ENCODE results near the gene SECISBP2.
A peak's percentile ranks its signal among the peaks of the same experiment; 100 is the strongest.

SECISBP2 gene

DNA sequence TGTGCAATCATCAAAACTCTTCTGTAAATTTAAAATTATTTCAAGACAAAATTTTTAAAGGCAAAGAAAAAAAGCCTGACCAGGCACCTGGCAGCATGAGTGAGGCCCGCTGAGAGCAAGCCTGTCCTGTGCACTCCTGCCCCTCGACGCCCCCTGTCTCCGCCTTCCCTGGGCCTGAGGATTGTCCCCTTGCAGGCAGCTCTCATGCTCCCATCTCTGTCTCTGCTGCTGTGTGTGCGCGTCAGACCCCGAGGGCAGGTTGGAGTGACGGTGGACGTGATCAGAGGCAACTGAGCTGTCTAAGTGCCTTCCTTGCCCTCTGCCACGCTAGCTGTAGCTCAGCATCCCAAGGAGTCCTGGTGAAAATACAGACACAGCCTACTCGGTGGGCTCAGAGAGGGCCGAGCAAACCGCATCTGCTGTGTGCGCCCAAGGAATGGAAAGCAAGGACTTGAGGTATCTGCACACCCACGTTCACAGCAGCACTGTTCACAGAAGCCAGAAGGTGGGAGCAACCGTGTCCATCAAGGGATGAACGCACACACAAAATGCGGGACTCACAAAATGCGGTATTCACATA, 65.5 kb downstream of the SECISBP2 start:
- DNase-seq = no peak

DNA sequence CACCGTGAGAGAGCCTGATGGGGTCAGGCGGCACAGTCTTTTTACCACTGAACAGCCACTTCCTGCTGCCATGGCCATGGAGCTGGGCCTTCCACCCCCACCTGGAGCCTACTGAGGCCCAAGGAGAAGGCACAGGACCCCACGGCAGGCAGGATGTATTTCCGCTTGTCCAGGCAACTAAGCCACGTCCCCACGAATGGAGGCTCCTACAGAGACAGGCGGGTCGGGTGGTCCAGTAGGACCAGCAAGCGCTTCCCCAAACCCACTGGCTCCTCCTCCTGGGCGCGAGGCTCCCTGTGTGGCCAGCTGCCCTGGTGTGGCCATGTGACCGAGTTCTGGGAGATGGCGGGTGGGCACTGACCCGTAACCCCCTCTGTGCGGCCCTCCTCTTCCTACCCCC, 66.5 kb downstream of the SECISBP2 start:
- no peak for DNase-seq

DNA sequence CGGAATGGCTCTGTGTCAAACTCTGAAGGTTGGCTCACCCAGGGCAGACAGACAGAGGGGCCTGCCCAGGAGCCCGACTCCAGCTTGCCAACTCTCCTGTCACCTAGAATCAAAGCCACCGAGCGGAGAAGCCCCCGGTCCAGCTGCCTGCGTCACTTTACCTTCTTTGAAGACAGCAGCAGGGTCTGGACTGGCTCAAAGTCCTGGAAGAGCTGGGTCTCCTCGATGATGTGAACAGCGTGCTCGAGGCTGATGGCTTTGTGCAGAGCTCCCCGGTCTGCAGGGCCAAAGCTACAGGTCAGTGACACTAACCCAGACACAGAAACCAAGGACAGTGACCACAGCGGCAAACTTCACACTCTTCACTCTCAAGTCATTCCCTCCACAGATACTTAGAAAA, 67.9 kb downstream of the SECISBP2 start:
- DNase-seq = no peak

DNA sequence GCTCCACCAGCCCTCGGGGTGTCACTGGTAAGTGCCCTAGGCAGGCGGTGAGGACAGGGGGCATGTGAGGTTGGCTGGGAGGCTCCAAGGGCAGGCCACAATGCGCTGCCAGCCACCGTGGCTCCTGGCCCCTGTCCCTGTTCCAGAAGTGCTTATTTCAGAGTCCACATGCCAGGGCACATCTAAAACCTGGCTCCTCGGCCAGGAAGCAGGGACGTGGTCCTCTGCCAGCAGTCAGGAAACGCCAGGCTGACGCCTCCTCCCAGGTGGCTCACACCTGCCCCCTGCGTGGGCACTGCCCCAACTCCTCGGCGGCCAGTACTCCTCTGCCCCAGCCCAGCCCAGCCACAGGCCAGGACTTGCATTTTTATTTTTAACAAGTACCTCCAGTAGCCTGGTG, 68.5 kb downstream of the SECISBP2 start:
- DNase-seq = no peak

DNA sequence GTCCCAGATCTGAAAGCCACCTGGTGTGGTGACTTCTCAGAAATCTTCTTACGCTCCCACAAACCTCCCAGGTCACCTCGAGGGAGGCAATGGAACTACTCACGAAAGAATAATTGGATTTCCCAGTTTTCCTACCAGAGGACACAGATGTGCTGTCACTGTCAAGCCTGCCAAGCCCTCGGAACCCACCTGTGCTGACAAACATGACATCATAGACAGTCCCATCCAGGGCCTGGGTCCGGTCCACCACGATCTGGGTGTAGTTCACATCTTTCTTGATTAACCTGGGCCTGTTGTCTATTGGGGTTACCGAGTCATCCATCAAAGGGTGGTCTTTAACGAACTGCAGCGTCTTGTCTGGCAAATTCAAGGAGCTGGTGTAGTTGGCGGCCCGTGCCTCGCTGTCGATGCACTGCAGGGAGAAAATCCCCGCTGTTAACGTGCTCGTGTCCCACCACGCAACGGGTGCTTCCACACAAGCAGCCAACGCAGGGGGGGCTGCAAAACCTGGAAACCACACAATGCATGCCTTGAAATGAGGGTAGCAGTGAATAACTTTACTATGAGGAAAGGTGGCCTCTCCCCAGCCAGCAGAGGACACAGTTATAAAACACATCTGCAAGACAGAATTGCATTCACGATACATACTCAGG, 69.0 kb downstream of the SECISBP2 start:
- DNase-seq = no peak

DNA sequence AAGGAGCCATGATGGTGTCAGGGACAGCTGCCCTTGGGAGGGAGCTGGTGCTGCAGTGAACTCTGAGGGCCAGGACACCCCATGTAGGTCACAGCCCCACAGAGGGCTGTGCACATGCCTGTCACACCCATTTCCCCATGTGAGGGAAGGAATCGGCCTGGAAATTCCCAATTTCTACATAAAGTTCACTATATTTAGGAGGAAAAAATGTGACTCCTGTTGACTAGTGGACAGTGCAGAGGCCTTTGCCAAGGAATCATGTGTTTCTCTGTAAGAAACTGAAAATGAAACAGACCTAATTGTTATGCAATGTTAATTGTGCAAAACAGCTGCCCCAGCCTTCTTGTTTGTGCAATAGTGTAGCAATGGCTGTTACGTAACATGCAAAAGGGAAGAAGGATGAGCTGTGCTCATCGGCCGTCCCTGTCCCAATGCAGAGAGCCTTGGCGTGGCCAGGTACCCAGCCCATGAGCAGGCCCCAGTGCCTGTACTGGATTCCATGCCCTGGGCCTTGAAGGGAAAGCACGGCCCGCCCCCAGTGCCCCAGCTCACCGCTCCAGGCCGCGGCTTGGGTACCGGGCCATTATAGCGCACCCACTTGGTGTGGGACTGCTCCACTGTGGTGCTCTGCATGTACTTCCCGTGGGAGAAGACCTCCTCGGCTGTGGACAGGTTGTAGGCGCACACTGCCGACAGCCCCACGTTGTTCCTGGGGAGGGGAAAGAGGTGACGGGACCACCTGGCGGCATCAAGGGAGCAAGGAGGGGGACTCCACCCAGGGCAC, 70.0 kb downstream of the SECISBP2 start:
- DNase-seq = no peak

DNA sequence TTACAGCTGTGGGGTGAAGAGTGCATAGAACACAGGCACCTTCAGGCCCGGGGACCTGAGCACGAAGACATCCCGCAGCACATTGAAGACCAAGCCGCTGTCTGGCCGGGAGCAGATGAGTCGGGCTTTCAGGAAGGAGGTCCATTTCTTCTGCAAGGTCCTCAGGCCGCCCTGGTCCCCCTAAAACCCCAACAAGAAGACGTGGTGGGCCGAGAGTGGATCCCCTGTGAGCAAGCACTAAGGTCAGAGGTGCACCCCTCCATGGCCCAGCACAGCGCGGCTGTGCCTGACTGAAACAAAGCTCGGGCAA, 70.5 kb downstream of the SECISBP2 start:
- DNase-seq = no peak

DNA sequence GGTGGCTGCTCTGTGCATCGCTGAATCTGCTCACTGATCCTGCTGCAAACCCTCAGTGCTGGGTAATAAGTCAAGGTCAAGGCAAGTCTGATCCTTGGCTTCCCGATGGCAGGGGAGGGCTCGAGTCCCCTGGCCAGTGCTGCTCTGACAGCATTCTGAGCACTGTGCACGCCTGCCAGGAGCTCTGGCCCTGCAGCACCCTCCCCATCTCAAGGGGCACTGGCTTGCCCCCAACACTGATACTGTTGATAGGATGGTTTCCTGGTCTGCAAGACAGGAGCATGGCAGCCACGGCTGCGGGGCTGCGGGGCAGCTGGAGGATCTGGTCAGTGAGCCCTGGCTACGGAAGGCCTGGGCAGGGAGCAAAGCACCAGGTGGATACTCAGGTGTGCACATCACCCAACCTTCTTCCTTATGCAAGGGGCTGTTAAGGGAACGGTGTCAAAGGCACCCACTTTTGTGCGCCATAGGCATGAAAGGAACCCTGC, 71.8 kb downstream of the SECISBP2 start:
- DNase-seq = no peak

DNA sequence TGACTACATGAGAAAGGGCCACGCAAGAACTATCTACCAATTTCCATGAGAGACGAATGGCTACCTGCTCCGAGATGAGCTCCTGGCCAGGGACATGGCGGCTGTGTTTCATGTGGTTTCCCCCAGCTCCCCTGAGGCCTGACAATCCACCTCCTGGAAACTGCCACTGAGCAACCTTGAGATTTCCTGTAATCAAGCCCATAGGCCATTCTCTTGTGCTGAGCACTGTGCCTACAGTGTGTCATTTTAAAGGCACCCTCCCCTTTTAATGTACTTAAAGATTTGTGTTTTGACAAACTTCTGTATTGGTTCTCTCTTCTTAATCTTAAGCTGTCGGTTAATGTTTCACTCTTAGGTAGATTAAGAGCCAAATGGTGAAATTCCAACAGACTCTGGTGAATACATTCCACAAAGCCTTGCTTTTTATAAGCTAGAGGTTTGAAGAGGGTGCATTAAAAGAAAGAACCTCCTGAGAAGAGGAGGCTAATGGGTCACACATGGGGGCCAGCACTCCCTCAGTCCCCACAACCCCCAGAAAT, 72.3 kb downstream of the SECISBP2 start:
- DNase-seq = no peak

DNA sequence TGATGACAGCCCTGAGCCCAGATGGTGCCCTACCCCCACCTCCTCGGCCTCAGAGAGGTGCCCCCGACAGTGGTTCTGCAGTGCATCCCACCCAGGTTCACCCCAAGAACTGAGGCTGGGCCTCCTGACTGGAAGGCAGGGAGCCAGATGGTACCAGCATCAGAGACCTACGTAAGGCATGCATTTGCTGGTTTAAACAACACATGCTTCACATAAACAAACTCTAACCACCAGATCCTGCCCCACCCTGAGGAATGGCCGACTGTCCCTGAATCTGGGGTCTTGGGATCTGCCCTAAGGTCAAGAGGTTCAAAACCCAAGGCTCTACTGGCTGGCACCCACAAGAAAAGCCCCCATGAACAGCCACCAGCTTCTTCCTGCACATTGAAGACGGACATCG, 73.3 kb downstream of the SECISBP2 start:
- no peak for DNase-seq

DNA sequence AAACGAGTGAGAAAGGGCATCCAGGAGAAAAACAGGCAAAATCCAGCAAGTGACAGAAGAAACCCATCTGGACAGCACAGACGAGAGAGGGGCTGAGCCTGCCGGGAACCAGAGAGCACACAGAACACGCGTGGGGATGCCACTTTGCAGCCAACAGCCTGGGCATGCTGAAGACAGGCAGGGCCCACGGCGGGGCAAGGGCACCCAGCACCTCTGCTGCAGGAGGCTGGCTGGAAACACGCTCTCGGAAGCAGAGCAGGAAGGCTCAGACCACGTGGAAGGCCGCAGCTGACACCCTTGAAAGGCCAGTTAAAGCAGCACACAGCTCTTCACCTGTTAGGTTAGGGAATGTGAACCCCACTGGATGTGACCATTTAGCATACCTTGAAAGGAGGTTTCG, 76.1 kb downstream of the SECISBP2 start:
- DNase-seq = no peak

DNA sequence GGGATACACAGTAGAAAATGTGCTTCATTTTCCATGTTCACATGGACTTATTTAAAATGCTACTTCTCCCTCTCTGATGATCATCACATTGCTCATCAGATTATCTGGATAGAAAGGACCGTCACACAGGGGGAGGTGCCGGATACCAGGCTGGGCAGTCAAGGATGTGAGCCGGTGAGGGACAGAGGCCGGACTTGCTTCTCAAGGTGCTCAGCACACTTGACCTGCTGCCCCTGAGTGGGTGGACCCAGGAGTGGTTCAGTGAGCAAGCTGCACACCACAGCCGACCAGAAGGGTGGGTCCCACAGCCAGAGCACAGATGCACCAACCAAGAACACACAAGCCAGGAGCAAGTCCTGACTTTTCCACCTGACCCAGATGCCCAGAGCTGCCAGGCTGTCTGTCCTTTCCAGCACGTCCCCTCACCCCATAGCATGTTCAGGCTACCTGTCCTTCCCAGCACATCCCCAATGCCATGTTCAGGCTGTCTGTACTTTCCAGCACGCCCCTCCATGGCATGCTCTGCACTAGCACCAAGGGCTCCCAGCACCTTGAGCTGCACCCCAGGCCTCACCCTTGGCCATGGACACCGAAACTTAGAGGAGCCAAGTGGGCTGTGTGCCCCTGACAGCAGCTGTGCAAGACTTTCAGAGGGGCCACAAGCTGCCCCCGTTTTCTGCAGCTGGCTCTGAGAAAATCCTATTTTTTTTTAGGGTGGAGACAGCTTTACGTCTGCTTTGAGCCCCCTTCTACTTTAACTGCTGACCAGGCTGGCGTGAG, 77.8 kb downstream of the SECISBP2 start:
- no peak for DNase-seq

DNA sequence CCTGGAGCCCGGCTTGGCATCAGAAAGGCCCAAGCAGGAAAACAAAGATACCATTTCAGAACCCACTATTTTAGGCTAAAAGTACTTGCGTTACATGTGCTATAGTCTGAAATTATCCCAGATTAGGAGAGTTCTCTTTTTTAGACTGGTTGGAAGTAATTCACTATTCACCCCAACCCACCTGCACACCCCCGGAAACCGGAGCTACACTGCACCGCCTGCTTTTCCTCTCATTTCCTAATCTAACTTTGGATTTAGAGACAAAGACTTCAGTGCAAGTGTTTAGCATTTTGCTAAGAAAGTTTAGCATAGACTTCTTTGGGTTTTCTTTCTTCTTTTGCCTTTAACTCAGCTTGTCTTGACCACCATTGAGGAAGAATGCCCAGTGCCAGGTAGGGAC, 79.2 kb downstream of the SECISBP2 start:
- no peak for DNase-seq

DNA sequence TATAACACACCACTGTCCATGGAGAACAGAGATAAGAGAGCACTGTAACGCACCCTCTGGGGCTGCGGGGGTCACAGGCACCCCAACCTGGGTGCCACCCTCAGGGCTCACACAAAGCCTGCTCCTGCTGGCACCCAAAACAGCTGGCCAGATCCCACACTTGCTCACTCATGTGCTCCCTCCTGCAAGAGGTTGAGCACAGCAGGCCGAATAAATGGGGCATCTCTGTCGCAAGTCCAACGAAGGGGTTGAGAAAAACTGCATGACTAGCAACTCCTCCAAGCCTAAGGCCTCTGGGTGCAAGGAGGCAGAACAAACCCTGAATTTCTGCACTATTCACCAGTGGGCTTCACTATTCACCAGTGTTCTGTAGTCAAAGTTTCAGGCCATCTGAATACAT, 80.3 kb downstream of the SECISBP2 start:
- DNase-seq = no peak

DNA sequence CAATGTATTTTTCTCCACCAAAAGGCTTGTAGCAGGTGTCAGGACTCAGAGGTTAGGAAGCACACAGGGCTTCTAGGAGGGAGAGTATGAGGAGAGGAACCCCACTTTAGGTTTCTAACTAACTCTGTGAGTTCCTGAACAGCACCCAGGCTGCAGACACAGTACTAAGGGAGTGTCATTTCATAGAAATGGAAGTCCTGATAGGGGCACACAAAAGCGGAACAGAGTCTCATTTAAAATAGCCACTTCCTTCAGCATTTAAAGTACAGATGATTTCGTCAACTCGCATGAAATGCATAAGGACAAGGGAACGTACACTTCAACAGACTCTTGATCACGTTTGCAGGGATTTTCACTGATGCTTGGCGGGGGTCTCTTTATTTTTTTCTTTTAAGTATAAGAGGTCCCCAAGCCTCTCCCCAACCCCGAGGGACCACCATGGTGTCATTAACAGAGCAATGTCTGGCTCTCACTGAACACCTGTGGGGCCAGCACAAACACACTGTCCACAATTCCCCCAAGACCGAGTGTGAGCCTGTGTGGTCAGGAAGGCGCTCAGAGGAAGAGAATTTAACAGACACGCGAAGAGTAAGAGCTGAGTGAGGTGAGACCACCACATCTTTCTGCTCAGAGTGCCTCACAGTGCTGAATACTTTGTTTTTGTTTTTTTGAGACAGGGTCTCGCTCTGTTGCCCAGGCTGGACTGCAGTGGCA, 82.3 kb downstream of the SECISBP2 start:
- DNase-seq = no peak

DNA sequence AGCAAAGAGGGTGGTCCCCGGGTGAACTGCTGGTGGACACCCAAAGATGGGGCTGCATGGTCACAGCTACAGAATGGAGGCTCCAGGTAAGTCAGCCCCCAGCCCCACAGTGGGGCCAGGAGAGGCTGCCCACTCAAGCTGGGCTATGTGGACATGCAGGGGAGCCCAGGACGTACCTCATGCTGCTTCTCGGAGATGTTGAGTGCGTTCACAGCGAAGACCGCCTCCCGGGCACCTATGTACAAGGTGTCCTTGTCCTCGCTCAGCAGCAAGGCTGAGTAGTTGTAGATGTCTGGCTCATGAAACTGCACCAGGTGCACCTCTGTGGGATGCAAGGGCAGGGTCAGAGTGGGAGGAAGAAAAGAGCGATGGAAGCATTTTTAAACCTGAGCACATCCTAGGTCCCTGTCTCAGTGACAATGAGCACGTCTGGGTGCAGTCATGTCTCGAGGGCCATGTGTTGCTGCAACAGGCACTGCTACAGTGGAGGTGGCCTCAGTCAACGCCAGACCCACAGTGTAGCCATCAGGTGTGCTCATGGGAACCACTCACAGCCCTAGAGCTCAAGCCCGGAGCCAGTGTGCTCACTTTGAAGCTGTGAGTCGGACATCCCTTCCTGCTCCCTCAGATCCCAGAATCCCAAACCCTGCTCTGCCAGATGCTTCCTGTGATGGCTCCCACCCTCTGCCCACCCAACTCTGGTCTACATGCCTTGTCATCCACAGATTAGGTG, 84.6 kb downstream of the SECISBP2 start:
- no peak for DNase-seq

DNA sequence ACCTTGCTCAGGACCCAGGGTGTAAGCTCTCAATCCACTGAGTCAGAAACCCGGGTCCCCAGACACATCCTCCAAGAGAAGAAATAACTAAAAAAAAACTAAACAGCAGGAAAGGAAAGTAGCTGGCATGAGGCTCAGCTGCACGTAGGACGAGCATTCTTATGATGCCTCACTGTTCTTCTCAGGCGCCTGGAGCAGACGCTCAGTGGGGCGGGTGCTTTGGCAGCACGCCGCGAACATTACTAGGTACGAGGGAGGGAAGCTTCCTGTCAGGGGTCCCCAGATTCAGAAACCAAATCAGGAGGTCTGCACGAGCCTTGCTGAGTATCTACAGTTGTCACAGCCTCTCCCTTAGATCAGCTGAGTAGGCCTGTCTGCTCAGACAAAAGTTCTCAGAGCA, 85.8 kb downstream of the SECISBP2 start:
- no peak for DNase-seq

DNA sequence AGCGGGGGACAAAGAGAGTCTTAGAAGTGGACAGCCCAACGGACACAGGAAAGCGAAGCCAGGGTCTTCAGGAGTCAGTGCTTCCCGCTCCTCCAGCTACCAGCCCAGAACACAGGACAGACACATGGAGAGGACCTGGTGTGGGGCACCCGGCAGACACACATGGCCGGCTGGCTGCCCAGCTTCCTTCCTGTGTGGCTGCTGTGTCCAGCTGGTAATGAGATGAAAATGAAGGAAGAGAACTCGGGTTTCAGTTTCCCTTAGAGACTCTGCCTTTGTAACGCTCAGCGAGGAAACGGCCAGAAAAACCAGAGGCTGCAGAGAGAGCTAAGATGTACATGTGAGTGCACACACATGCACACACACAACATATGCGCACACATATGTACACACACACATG, 87.5 kb downstream of the SECISBP2 start:
- no peak for DNase-seq

DNA sequence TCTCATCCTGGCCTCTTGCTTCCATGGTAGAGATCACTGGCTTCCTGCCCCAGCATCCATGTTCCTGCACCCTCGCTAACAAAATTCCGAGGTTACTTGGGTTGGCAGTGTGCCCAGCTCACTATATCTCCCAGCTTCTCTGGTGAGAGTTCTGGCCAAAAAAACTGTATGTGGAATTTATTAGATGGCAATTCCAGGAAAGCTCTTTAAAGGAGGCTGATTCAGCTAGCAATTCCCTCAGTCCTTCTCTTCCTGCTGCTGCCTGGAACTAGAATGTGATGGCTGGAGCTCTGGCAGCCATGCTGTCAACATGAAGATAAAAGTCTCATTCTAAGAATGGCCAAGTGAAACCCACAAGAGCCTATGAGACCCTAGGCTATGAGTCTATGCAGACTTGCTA, 88.8 kb downstream of the SECISBP2 start:
- no peak for DNase-seq

DNA sequence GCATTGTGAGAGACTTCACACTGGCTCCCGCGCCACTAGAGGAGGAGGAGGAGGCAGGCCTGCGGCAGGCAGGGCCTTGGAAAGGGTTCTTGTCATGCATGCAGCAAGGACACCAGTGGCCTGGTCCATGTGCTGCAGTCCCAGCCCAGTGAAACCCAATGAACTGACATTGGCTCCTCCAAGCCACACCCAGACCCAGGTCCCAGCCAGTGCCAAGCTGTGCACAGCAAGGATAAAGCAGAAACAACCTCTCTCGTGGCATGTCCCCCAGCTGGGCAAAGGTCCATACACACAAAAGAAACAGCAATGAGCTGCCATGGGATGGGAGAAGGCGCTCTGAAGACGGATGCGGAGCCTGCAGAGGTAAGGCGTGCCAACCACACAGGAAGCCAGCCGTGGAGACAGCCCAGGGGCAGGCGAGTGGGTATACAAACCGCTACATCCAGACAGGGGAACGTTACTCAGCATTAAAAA, 90.4 kb downstream of the SECISBP2 start:
- peak; percentile 89 for DNase-seq

Measured in activated effector memory CD4-positive, alpha-beta T cell treated with anti-CD3 and anti-CD28 coated beads, Interleukin-2, amount 50 U/mL, for 16 hours (primary cell).